ENCODE measurements around the gene EBF3.
"Not testable (repeated sequence)": the region's sequence is repeated elsewhere in the genome, so short reads cannot be mapped to it uniquely, and the experiment has no call there.

Gene EBF3

DNA sequence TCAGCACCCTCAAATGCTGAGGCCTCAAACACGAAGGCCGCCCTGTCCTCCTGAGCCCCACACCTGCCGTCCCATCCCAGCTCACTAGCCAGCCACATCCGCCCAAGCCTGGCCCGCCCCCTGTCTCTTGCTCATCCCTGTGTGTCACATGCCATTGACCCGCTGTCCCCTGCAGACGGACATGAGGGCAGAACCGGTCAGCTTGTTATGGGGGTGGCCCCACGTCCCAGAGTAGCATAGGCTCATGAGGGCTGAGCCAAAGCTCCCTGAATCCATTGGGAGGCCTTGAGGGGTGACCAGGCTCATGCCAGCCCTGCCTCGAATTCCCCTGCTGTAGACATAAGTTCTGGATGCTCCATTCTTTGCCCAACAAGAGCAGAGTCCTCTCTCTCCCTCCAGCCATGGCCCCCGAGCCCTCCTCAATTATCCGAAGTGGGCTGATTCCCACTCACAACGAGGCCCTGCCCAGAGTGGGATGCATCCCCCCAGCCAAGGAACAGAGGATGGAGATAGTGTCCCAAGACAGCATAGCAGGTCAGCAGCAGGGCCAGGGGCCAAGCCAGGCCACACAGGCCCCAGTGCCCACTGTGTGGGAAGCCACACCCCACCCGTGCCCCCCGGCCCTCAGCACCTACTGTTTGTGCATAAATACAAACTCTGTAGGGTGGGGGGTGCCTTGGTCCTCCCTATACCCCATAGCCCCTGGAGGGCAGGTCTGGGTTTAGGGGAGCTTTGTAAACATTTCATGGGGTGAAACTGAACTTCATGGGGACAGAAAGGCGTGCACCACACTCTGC is 42.1 kb downstream of the EBF3 start:
- H3K27me3 ChIP-seq (ENCODE audit: insufficient read depth, insufficient read length) = no peaks in the 10 kb centered on the region
- H3K36me3 ChIP-seq (ENCODE audit: insufficient read depth, insufficient read length, low read length) = no peaks in the 10 kb centered on the region
- no peak overlapping the region for H3K9ac ChIP-seq (ENCODE audit: insufficient read length, low read depth)
- H3K4me3 ChIP-seq (ENCODE audit: insufficient read length, low read depth) = no peak overlapping the region
- DNase-seq (ENCODE audit: low read depth, low spot score) = no peak
- TF ChIP-seq SUZ12 (IDR thresholded peaks at IDR 0.05; ENCODE audit: extremely low read depth, insufficient read depth, insufficient read length) (no peak), ZNF274 (IDR thresholded peaks at IDR 0.05; ENCODE audit: low read depth, low read length) (no peak), YY1 (IDR thresholded peaks at IDR 0.05; ENCODE audit: insufficient read depth, insufficient read length) (no peak)
- no peaks in the 10 kb centered on the region for H3K9me3 ChIP-seq (ENCODE audit: insufficient read depth, low read length)
- no peaks in the 10 kb centered on the region for H3K4me1 ChIP-seq (ENCODE audit: insufficient read depth, insufficient read length)

DNA sequence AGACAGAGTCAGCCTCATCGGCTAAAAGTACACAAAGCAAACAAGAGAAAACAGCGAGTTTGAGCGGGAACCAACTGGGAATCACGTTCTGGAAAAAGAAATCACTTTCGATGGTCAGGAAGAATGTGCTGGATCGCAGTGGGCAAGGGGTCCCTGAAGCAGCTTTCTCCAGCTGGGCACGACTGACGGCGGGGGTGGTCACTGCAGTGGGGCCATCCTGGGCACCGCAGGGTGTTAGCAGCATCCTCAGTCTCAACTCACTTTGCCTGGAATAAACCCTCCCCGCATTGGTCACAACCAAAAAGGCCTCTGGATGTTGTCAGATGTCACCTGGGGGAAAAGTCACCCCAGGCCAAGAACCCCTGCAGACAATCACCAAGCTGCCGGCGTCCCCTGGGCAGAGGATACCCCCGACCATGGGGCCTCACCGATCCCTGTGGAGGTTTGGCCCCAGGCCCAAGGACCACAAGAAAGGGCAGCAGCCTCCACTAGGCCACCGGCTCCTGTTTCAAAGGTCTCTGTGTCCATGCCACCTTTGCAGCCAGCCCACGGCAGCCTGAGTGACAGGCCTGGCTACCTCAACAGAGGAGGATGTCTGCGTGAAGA is 42.9 kb downstream of the EBF3 start:
- no peak for TF ChIP-seq YY1 (IDR thresholded peaks at IDR 0.05; ENCODE audit: insufficient read depth, insufficient read length)
- no peak for TF ChIP-seq ZNF274 (IDR thresholded peaks at IDR 0.05; ENCODE audit: low read depth, low read length)
- TF ChIP-seq SUZ12 (IDR thresholded peaks at IDR 0.05; ENCODE audit: extremely low read depth, insufficient read depth, insufficient read length) = no peak
- Histone ChIP-seq H3K4me3 (ENCODE audit: insufficient read length, low read depth) (no peak overlapping the region), H3K9ac (ENCODE audit: insufficient read length, low read depth) (no peak overlapping the region), H3K4me1 (ENCODE audit: insufficient read depth, insufficient read length) (no peaks in the 10 kb centered on the region), H3K9me3 (ENCODE audit: insufficient read depth, low read length) (no peaks in the 10 kb centered on the region), H3K36me3 (ENCODE audit: insufficient read depth, insufficient read length, low read length) (no peaks in the 10 kb centered on the region), H3K27me3 (ENCODE audit: insufficient read depth, insufficient read length) (no peaks in the 10 kb centered on the region)
- no peak for DNase-seq (ENCODE audit: low read depth, low spot score)

DNA sequence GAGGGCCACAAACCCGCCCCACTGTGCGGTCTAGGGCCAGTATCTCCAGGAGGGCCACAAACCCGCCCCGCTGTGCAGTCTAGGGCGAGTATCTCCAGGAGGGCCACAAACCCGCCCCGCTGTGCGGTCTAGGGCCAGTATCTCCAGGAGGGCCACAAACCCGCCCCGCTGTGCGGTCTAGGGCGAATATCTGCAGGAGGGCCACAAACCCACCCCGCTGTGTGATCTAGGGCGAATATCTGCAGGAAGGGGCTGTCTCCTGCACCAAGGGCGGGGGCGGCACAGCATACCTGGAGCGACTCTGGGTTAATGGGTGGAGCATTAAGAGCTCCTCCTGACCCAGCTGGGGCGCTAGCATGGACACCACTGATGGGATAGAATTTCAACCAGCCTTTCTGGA is 43.9 kb downstream of the EBF3 start:
- not testable (repeated sequence) for H3K36me3 ChIP-seq (ENCODE audit: insufficient read depth, insufficient read length, low read length); H3K9me3 ChIP-seq (ENCODE audit: insufficient read depth, low read length); H3K9ac ChIP-seq (ENCODE audit: insufficient read length, low read depth); DNase-seq (ENCODE audit: low read depth, low spot score); H3K4me1 ChIP-seq (ENCODE audit: insufficient read depth, insufficient read length); H3K27me3 ChIP-seq (ENCODE audit: insufficient read depth, insufficient read length); H3K4me3 ChIP-seq (ENCODE audit: insufficient read length, low read depth)

DNA sequence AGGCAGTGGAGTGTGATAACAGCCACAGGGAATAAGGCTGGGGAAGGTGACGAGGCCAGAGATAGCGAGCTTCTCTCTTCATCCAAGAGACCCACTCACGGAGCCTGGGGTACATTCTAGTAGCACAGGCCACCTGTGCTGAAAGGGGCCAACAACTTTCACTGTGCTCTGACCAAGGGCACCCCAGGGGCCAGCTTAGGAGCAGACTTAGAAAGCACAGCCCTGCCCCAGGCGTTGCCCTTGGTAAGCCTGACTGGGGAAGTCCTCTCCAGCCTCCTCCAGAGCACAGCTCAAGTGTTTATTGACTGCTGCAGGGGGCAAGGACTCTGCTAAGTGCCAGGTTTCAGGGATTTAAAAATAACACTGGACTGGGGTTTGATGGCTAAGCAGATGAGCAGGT is 44.7 kb downstream of the EBF3 start:
- Histone ChIP-seq H3K9me3 (ENCODE audit: insufficient read depth, low read length) (no peaks in the 10 kb centered on the region), H3K36me3 (ENCODE audit: insufficient read depth, insufficient read length, low read length) (no peaks in the 10 kb centered on the region), H3K4me3 (ENCODE audit: insufficient read length, low read depth) (no peak overlapping the region), H3K4me1 (ENCODE audit: insufficient read depth, insufficient read length) (no peaks in the 10 kb centered on the region), H3K9ac (ENCODE audit: insufficient read length, low read depth) (no peak overlapping the region), H3K27me3 (ENCODE audit: insufficient read depth, insufficient read length) (no peaks in the 10 kb centered on the region)
- TF ChIP-seq YY1 (IDR thresholded peaks at IDR 0.05; ENCODE audit: insufficient read depth, insufficient read length) = no peak
- no peak for TF ChIP-seq SUZ12 (IDR thresholded peaks at IDR 0.05; ENCODE audit: extremely low read depth, insufficient read depth, insufficient read length)
- no peak for TF ChIP-seq ZNF274 (IDR thresholded peaks at IDR 0.05; ENCODE audit: low read depth, low read length)
- DNase-seq (ENCODE audit: low read depth, low spot score) = no peak

DNA sequence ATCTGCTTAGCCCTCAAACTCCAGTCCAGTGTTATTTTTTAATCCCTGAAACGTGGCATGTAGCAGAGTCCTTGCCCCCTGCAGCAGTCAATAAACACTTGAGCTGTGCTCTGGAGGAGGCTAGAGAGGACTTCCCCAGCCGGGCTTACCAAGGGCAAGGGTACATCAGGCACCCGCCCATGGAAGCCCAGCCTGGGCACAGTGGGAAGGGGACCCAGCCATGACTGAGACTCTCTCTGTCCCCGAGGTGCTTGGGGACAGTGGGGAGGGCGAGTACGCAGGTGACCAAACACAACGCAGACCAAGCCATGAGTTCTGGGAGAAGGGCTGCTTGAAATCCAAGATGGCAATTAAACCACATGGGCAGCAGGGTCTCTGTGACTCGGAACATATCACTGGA is 45.2 kb downstream of the EBF3 start:
- H3K9me3 ChIP-seq (ENCODE audit: insufficient read depth, low read length) = no peaks in the 10 kb centered on the region
- TF ChIP-seq ZNF274 (IDR thresholded peaks at IDR 0.05; ENCODE audit: low read depth, low read length) (no peak), SUZ12 (IDR thresholded peaks at IDR 0.05; ENCODE audit: extremely low read depth, insufficient read depth, insufficient read length) (no peak), YY1 (IDR thresholded peaks at IDR 0.05; ENCODE audit: insufficient read depth, insufficient read length) (no peak)
- no peaks in the 10 kb centered on the region for H3K27me3 ChIP-seq (ENCODE audit: insufficient read depth, insufficient read length)
- H3K4me3 ChIP-seq (ENCODE audit: insufficient read length, low read depth) = no peak overlapping the region
- no peaks in the 10 kb centered on the region for H3K4me1 ChIP-seq (ENCODE audit: insufficient read depth, insufficient read length)
- no peaks in the 10 kb centered on the region for H3K36me3 ChIP-seq (ENCODE audit: insufficient read depth, insufficient read length, low read length)
- H3K9ac ChIP-seq (ENCODE audit: insufficient read length, low read depth) = no peak overlapping the region
- DNase-seq (ENCODE audit: low read depth, low spot score) = no peak

DNA sequence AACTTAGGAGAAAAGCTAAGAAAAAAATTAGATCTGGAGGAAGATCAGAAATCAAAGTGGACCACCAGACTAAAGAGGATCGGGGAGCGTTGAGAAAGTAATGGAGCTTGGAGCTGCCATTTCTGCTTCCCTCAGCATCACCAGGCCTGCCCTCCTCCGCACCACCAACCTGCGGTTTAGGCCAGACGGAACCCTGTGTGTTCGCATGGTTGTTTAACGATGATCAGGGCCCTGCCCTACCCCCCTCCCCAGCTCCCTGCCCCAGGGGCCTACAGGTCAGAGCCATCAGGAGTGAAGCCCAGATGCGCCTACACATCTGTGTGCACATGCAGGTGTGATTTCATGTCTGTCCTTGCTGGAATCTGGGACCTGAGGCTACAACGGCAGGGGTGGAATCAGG is 45.7 kb downstream of the EBF3 start:
- DNase-seq (ENCODE audit: low read depth, low spot score) = no peak
- H3K27me3 ChIP-seq (ENCODE audit: insufficient read depth, insufficient read length) = no peaks in the 10 kb centered on the region
- H3K9ac ChIP-seq (ENCODE audit: insufficient read length, low read depth) = no peak overlapping the region
- TF ChIP-seq ZNF274 (IDR thresholded peaks at IDR 0.05; ENCODE audit: low read depth, low read length) = no peak
- TF ChIP-seq YY1 (IDR thresholded peaks at IDR 0.05; ENCODE audit: insufficient read depth, insufficient read length) = no peak
- TF ChIP-seq SUZ12 (IDR thresholded peaks at IDR 0.05; ENCODE audit: extremely low read depth, insufficient read depth, insufficient read length) = no peak
- no peaks in the 10 kb centered on the region for H3K9me3 ChIP-seq (ENCODE audit: insufficient read depth, low read length)
- H3K36me3 ChIP-seq (ENCODE audit: insufficient read depth, insufficient read length, low read length) = no peaks in the 10 kb centered on the region
- H3K4me3 ChIP-seq (ENCODE audit: insufficient read length, low read depth) = no peak overlapping the region
- H3K4me1 ChIP-seq (ENCODE audit: insufficient read depth, insufficient read length) = no peaks in the 10 kb centered on the region

DNA sequence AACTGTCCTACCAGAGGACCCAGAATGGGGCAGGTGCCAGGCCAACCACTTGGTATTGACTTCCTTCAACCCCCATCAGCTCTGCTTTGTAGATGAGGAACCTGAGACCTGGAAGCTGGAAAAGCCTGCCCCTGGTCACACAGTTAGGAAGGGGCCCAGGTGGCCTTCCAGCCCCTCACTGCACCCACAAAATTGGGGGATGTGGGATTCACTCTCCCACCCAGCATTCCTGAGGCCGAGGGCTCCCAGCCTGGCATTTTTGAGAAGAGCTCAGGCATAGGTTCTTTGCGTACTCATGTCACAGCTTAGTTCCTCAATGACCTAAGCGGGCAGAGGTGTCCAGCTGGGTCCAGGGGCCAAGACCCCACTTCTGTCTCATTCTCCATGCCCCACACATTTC is 46.1 kb downstream of the EBF3 start:
- Histone ChIP-seq H3K4me1 (ENCODE audit: insufficient read depth, insufficient read length) (no peaks in the 10 kb centered on the region), H3K36me3 (ENCODE audit: insufficient read depth, insufficient read length, low read length) (no peaks in the 10 kb centered on the region), H3K9me3 (ENCODE audit: insufficient read depth, low read length) (no peaks in the 10 kb centered on the region), H3K27me3 (ENCODE audit: insufficient read depth, insufficient read length) (no peaks in the 10 kb centered on the region), H3K9ac (ENCODE audit: insufficient read length, low read depth) (no peak overlapping the region), H3K4me3 (ENCODE audit: insufficient read length, low read depth) (no peak overlapping the region)
- TF ChIP-seq YY1 (IDR thresholded peaks at IDR 0.05; ENCODE audit: insufficient read depth, insufficient read length) (no peak), SUZ12 (IDR thresholded peaks at IDR 0.05; ENCODE audit: extremely low read depth, insufficient read depth, insufficient read length) (no peak)
- no peak for DNase-seq (ENCODE audit: low read depth, low spot score)
